PFSK-1 (cell line): ENCODE results near the gene CPA4.

Experiments
- FOXP2 ChIP-seq: optimal IDR thresholded peaks from 2 replicates; pipeline ENCODE3; 2011; ENCODE audit warnings: borderline replicate concordance, control low read depth, inconsistent platforms; ENCODE audit not compliant: insufficient read depth; ENCODE audit errors: extremely low read length, extremely low read depth
- POLR2AphosphoS5 ChIP-seq: IDR thresholded peaks from 2 replicates; pipeline ENCODE4 v1.6.1; 2012; ENCODE audit warnings: low read depth, mild to moderate bottlenecking, control low read depth, low read length, moderate library complexity
- REST ChIP-seq, 2 experiments: IDR thresholded peaks; 2 replicates each; pipeline versions ENCODE4 v1.6.1 to v1.8.0; 2011 to 2012; ENCODE audit warnings: low read depth in 2 of 2, low read length in 2 of 2, control low read depth in 1 of 2, inconsistent platforms in 1 of 2, mild to moderate bottlenecking in 1 of 2, moderate library complexity in 1 of 2; ENCODE audit not compliant: insufficient read depth in 1 of 2
- SIN3A ChIP-seq: IDR thresholded peaks from 2 replicates; pipeline ENCODE4 v1.6.1; 2012; ENCODE audit warnings: mild to moderate bottlenecking, low read length, moderate library complexity, borderline replicate concordance; ENCODE audit not compliant: insufficient read depth
- TAF1 ChIP-seq: IDR thresholded peaks from 2 replicates; pipeline ENCODE4 v1.6.1; 2012; ENCODE audit warnings: low read length, control low read depth, borderline replicate concordance; ENCODE audit not compliant: insufficient read depth

CPA4 gene

GRCh38 chr7:130346177-130346905, 53.4 kb downstream of the CPA4 start:
- TF ChIP-seq REST (IDR thresholded peaks at IDR 0.05; ENCODE audit: insufficient read depth in 1 of 2, low read depth in 2 of 2, low read length in 2 of 2) (no peak), FOXP2 (no peak), TAF1 (no peak), POLR2AphosphoS5 (no peak), SIN3A (no peak)

- no peak for TF ChIP-seq TAF1
- TF ChIP-seq SIN3A, result no peak
- no peak for TF ChIP-seq FOXP2
- no peak for TF ChIP-seq POLR2AphosphoS5
- no peak for TF ChIP-seq REST (IDR thresholded peaks at IDR 0.05; ENCODE audit: insufficient read depth in 1 of 2, low read depth in 2 of 2, low read length in 2 of 2)
These were observed 54.0 kb downstream of the CPA4 start for GRCh38 chr7:130346941-130347340.

- TF ChIP-seq REST (IDR thresholded peaks at IDR 0.05; ENCODE audit: insufficient read depth in 1 of 2, low read depth in 2 of 2, low read length in 2 of 2) (no peak), POLR2AphosphoS5 (no peak), TAF1 (no peak), SIN3A (no peak), FOXP2 (no peak)
These were observed 57.2 kb downstream of the CPA4 start for GRCh38 chr7:130349911-130350782.

GRCh38 chr7:130350945-130351790, 58.2 kb downstream of the CPA4 start:
- TF ChIP-seq REST (IDR thresholded peaks at IDR 0.05; ENCODE audit: insufficient read depth in 1 of 2, low read depth in 2 of 2, low read length in 2 of 2) (no peak), POLR2AphosphoS5 (no peak), SIN3A (no peak), FOXP2 (no peak), TAF1 (no peak)
